HG03175 (cell line): ENCODE results near the gene WDFY4.

Experiments used
- ATAC-seq: cut with Tn5 transposase; IDR thresholded peaks from one replicate; pipeline ENCODE4 v1.9.1; 2021; ENCODE audit warnings: mild to moderate bottlenecking, moderate library complexity; ENCODE audit not compliant: unreplicated experiment

Gene WDFY4

DNA sequence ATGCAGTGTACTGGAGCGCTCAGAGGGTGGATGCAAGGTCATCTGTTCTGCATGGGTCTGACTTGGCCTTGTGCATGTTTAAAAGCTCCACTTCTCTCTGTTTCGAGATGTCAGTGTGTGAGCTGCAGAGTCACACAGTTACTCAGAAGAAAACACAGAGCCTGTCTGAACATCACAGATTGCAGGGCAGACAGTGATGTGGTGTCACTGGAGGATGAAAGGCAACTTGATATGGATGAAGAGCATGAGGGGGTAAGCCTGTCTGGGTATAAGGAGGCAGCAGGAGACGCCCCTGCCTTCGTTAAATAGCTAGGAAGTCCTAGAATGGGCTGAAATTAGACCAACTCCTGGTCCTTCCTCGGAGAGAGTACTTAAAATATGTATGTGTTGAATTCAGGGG is 322.5 kb downstream of the WDFY4 start:
- no peak for ATAC-seq

DNA sequence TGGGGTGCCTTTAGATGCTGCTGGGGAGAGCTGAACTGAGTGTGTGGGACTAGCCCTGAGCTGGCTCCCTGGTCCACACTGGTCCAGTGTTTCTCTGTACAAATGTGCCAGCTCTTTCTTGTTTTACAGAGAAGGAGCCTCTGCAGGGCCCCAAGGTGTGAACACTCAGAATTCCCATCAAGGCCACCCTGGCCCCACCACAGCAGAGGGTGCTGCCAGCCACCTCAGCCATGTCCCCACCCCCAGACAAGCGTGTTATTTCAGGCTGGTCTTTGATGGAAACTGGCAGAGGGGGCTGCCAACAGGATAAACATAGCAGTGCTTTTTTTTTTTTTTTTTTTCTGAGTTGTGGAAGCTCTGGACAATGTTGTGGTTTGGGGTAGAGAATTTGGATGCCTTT is 323.4 kb downstream of the WDFY4 start:
- ATAC-seq: no peak

DNA sequence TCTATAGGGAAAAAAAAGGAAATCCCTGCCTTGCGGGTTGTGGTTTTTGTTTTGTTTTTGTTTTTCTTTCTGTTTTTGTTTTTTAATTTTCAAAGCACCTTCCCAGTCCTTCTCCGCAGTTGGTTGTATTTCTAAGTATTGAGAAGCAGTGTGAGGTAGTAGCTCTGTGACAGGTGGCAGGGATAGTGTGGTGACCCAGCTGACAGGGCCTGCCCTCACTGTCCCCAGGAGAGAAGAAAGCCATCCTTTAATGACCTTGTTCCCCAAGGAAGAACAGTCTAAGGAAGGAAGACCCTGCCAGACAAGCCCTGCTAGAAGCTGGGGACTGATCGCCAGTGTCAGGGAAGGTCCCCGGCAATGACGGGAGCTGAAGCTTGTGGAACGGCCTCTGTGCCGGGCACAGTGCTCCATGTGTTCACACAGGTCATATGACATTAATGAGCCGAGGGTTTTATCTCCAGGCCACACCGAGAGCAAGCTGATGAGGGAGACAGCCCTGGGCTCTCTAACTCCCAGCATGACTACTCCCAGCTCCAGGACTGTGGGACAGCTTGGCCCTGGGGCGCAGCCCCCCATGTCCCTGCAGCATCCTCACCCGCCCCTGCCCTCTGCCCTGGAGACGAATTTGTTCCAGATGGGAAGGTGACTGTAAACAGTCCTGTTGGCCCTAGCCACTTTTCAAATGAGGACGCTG is 324.0 kb downstream of the WDFY4 start:
- no peak for ATAC-seq

DNA sequence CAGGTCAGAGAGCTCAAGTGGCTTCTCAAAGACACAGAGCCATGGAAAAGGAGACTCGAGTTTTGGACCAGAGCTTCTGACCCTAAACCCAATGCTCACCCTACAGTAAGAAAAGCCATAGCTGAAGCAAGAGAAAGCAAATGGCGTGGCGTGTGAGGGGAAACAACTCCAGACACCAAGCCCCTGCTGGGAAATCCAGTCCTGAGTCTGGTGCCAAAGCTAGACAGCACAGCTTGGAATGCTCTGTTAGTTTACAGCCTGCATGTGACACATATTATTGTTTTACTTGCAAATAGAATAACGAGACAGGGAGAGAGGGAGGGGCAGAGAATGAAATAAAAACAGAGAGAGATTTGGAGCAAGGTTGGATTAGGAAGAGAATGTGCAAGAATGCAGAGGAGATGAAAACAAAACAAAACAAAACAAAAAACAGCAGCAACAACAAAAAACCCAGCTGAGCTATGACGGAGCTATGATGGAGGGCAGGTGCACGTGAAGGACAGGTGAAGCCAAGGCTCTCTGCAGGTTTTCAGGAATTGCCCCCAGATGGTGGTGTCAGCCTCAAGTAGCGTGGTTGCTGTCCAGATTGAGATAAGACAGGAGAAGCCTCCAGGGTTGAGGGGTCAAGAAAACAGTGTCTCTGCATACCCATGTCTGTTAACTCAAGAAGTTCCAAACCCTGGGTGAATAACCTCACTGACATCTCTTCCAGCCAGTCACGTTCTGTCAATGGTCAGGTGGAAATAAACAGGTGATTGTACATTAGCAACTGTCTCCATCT is 324.7 kb downstream of the WDFY4 start:
- no peak for ATAC-seq

DNA sequence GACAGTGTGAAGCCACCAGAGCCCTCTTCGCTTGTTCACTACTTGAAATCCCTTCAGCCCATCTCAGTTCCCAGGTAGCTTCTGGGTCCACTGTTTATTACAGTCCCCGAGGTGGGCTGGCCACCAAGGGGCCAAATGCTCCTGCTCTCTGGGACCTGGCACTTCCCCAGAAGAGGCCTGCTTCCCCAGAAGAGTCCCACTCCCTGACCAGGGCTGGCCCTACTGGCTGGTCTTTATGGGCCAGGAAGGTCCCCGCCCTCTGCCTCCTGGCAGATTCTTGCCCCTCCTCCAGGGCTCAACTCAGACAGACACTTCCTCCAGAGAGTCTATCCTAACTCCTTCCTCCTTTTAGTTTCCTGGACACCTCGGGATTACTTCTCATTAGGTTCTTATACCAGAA is 325.6 kb downstream of the WDFY4 start:
- ATAC-seq: no peak

DNA sequence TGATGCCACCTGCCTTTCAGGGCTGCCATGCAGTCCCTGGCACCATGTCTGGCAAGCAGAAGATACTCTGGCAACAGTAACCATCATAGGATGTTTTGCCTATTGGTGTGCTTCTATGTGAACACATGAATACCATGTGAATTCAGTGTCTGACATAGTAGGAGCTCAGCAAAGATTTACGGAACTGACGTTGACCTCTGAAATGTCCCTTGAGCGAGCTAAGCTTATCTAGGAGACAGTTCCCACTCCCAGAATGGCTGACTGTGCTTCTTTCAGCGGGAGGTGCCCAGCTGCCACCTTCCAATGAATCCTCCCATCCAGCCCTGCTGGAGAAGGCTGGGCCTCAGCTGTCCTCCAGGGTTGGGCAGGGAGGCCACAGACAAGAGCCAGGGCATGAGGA is 326.2 kb downstream of the WDFY4 start:
- ATAC-seq: no peak

DNA sequence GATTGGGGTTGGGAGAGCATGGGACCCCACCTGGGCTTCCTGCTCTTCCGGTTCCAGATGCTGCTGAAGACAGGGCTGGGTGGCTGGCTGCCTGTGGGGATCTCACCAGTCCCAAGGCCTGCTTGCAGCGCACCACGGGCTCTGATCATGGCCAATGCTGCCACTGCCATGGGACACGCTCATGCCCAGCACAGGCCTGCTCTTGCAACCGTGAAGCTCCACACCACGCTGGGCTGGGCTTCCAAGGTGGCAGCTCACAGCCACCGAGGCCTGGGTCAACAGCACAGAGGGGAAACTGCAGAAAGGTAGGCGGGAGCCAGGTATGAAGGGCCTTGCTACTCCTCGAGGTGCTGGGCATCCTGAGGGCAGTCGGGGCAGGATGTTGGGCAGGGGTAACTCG is 327.1 kb downstream of the WDFY4 start:
- no peak for ATAC-seq

DNA sequence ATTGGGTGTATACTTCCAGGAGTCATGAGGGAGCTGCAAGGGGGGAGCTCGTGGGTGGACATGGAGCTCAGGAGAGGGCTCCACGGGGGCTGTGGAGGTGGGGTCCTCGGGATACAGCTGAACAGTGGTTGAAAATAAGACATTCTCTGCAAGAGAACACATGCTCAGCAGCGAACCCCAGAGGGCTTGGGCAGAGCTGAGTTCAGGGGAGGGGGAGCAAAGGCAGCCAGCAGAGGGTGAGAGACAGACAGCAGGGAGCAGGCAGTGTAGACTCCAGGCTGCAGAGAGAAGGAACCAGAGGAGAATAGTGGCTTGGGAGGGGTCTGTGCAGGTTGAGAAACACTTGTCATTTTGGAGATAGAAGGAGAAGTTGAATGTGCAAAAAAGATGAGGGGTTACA is 327.9 kb downstream of the WDFY4 start:
- no peak for ATAC-seq

DNA sequence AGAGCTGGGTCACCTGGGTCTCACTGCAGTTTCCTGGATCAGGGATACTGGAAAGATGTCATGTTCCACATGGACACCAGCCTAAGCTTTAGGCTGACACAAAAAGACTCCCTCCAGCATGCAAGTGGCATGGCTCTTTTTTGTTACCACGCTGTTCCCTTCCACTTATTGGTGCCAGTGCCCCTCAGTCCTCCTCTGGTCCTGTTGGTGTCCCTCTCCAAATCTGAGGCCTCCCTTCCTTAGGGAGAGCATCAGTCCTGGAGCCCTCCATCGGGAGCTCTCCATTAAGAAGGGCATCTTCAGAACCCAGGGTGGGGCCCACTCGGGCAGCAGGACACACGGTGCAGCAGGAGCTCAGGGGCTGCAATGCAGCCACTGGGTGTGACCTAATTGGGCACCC is 331.0 kb downstream of the WDFY4 start:
- no peak for ATAC-seq

DNA sequence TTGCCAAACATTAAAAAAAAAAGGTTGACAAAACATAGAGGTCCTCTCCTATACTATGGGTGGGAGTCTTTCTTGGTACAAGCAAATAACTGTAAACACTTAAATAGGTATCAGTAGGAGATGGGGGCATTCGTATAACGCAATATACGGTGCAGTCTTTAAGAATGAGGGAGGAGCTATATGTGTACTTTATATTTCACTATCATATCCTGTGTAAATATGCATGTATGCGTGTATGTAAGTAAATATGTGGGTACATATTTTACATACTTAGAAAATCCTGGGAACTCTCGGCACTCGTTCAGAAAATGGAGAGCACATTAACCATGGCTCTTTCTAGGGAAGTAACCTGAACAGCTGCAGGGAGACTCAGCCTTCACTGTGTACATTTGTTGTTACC is 337.0 kb downstream of the WDFY4 start:
- ATAC-seq: no peak

DNA sequence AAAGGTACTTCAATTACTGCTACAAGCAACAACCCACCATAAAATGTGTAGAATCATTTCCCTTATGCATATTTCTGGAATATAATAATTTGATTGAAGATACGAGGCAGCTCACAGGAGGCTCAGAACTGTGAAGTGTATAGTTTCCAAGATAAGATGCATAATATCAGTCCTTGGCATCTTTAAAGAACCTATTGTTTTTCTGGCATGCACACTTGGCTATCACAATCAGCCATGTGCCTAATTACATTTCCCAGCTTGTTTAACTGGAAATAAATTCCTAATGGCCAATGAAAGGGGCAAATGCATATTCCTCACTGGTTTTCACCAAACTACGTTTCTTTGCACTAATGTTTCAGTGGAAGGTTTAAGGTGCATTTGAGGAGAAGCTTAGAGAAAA is 338.4 kb downstream of the WDFY4 start:
- ATAC-seq: no peak

DNA sequence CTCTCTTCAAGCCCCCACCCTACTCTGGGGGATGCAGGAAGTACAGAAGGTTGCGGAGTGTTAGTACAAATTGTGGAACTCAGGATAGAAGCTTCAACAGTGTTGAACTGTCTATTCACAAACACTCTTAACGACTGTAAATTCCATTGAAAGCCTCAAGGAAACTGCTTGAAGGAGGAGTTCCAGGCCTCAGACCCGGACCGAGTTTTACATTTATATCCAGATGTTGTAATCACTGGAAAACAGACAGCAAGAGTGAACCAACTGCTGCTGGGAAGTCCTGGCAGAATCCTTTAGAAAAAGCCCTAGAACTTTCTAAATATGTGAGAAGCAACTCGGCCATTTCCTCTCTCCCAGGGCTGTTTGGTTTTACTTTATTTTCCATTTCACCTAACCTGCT is 339.1 kb downstream of the WDFY4 start:
- no peak for ATAC-seq

DNA sequence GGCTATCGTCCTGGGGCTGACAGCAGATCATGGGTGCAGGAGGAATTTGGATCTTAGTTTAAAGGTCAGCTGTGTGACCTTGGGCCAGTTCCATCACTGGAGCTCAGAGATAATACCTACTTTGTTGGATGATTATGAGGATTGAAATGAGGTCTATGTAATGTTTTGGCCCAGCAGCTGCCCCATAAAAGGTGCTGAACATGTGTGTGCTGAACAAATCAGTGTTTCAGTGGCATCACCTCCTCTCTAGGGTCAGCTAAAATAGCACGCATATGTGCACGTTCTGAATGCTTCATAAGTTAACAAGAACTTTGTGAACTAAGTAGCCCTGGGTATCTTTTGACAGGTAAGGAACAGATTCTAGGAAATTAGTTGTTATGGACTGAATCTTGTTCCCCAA is 339.8 kb downstream of the WDFY4 start:
- no peak for ATAC-seq

DNA sequence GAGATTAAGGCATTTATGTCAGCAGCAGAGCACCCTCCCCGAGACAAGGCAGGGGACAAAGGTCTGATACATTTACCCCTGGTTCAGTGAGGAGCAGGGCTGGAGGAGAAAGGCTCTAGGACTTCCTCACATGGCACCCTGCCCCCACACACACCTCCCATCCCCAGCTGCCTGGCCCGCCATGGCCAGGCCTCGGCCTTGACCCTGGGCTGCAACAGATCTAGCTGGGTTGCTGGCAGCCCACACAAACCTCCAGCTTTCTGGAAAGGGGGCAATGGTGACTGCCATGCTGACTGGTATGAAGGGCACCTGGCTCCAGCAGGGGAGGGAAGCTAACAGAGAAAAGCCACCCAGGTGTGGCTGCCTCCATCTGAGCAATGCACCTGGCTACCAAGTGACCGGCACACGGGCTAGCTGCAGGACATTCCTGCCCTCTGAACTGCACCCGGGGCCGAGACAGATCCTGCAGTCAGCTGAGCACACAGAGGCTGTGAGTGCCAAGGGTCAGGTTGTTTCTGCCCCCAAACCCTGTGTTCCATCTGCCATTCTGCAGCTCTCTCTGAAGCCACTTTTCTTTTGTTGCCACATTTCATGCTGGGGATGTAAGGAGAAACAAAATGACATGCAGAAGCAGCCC is 340.8 kb downstream of the WDFY4 start:
- ATAC-seq: no peak

DNA sequence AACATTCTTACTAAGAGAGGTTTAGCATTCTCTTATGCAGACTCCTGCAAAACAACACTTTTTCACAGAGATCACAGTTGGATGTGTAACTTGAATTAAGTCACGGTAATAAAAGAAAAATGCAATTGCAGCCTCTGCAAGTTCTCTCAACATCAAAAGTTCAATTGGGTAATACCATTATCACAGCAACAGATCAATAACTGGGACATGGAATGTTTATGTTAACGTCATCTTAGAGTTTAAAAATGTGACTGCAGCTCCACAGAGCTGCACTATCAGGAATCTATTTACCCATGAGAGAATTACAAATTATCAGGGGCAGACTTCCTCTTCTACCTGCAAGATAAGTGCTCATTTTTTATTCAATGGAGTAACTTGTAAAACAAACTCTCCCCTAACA is 344.0 kb downstream of the WDFY4 start:
- ATAC-seq: no peak

DNA sequence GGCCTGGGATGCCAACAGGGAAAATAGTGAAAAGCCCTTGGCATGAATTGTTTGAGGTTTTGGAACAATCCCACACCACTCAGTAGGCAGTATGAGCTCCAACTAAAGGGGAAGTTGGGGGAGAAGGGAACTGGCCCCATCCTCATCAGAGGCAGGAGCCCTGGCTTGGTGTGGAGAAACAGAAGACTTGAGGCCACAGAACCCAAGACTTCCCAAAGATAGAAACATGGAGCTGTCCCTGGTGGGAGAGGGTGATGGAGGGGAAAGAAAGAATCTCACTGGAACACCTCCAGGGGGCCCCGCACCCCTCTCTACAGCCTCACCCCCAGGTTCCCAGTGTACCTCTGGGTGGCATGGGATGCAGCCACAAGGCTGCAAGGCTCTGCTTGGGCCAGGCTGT is 345.0 kb downstream of the WDFY4 start:
- ATAC-seq: no peak
